ENCODE measurements around the gene AVEN.
"Not testable (repeated sequence)": the region's sequence is repeated elsewhere in the genome, so short reads cannot be mapped to it uniquely, and the experiment has no call there.

Gene AVEN

GRCh38 chr15:34059476-34059875 is 20.5 kb upstream of the AVEN start:
- no peaks in the 10 kb centered on the region for H3K36me3 ChIP-seq
- no peaks in the 10 kb centered on the region; the same call in 1 of the 2 replicates for H3K9me3 ChIP-seq
- H3K4me3 ChIP-seq (ENCODE audit: low read depth, low read length) = no peak overlapping the region
- no peaks in the 10 kb centered on the region for H3K4me1 ChIP-seq
- DNase-seq = no peak
- TF ChIP-seq, protein P1, sequence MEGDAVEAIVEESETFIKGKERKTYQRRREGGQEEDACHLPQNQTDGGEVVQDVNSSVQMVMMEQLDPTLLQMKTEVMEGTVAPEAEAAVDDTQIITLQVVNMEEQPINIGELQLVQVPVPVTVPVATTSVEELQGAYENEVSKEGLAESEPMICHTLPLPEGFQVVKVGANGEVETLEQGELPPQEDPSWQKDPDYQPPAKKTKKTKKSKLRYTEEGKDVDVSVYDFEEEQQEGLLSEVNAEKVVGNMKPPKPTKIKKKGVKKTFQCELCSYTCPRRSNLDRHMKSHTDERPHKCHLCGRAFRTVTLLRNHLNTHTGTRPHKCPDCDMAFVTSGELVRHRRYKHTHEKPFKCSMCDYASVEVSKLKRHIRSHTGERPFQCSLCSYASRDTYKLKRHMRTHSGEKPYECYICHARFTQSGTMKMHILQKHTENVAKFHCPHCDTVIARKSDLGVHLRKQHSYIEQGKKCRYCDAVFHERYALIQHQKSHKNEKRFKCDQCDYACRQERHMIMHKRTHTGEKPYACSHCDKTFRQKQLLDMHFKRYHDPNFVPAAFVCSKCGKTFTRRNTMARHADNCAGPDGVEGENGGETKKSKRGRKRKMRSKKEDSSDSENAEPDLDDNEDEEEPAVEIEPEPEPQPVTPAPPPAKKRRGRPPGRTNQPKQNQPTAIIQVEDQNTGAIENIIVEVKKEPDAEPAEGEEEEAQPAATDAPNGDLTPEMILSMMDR (IDR thresholded peaks at IDR 0.05; ENCODE audit: low read depth, low read length) = no peak
- no peaks in the 10 kb centered on the region for H3K27me3 ChIP-seq

- Histone ChIP-seq H3K4me1 (no peaks in the 10 kb centered on the region), H3K4me3 (ENCODE audit: low read depth, low read length) (no peak overlapping the region), H3K36me3 (no peaks in the 10 kb centered on the region), H3K9me3 (no peaks in the 10 kb centered on the region; the same call in 1 of the 2 replicates), H3K27me3 (no peaks in the 10 kb centered on the region)
- no peak for DNase-seq
- TF ChIP-seq, protein P1 (IDR thresholded peaks at IDR 0.05; ENCODE audit: low read depth, low read length) = no peak
Measured at GRCh38 chr15:34056911-34057310, 17.9 kb upstream of the AVEN start.

GRCh38 chr15:34055868-34056595 is 17.0 kb upstream of the AVEN start:
- H3K36me3 ChIP-seq = no peaks in the 10 kb centered on the region
- H3K9me3 ChIP-seq = no peaks in the 10 kb centered on the region; the same call in 1 of the 2 replicates
- TF ChIP-seq, protein P1 (IDR thresholded peaks at IDR 0.05; ENCODE audit: low read depth, low read length) = no peak
- H3K27me3 ChIP-seq = no peaks in the 10 kb centered on the region
- DNase-seq = no peak
- no peaks in the 10 kb centered on the region for H3K4me1 ChIP-seq
- H3K4me3 ChIP-seq (ENCODE audit: low read depth, low read length) = no peak overlapping the region

DNA sequence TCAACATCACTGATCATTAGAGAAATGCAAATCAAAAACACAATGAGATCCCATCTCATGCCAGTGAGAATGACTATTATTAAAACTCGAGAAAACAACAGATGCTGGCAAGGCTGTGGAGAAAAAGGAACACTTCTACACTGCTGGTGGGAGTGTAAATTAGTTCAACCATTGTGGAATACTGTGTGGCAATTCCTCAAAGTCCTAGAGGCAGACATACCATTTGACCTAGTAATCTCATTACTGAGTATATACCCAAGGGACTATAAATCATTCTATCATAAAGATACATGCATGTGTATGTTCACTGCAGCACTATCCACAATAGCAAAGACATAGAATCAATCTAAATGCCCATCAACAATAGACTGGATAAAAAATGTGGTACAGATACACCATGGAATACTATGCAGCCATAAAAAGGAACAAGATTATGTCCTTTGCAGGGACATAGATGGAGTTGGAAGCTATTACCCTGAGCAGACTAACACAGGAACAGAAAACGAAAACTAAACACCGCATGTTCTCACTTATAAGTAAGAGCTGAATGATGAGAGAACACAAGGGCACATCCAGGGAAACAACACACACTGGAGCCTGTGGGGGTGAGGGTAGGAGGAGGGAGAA is 15.2 kb upstream of the AVEN start:
- TF ChIP-seq, protein P1 (IDR thresholded peaks at IDR 0.05; ENCODE audit: low read depth, low read length) = no peak
- no peaks in the 10 kb centered on the region for H3K4me1 ChIP-seq
- no peaks in the 10 kb centered on the region; the same call in 1 of the 2 replicates for H3K9me3 ChIP-seq
- DNase-seq = no peak
- no peak overlapping the region for H3K4me3 ChIP-seq (ENCODE audit: low read depth, low read length)
- no peaks in the 10 kb centered on the region for H3K36me3 ChIP-seq
- no peaks in the 10 kb centered on the region for H3K27me3 ChIP-seq

DNA sequence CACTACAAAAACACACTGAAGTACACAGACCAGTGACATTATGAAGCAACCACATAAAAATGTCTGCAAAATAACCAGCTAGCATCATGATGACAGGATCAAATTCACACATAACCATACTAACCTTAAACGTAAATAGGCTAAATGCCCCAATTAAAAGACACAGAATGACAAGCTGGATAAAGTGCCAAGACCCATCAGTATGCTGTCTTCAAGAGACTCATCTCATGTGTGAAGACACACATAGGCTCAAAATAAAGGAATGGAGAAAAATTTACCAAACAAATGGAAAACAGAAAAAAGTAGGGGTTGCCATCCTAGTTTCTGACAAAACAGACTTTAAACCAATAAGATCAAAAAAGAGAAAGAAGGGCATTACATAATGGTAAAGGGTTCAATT is 11.4 kb upstream of the AVEN start:
- H3K27me3 ChIP-seq; H3K9me3 ChIP-seq; H3K4me3 ChIP-seq (ENCODE audit: low read depth, low read length); H3K36me3 ChIP-seq; DNase-seq; H3K4me1 ChIP-seq: not testable (repeated sequence)

DNA sequence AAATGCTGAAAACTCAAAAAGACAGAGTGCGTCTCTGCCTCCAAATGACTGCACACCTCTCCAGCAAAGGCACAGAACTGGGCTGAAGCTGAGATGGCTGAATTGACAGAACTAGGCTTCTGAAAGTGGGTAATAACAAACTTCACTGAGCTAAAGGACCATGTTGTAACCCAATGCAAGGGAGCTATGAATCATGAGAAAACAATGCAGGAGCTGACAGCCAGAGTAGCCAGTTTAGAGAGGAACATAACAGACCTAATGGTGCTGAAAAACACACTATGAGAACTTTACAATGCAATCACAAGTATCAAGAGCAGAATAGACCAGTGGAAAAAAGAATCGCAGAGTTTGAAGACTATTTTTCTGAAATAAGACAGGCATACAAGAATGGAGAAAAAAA is 10.1 kb upstream of the AVEN start:
- H3K4me1 ChIP-seq = no peaks in the 10 kb centered on the region
- no peaks in the 10 kb centered on the region for H3K9me3 ChIP-seq
- no peak for DNase-seq
- no peak overlapping the region for H3K4me3 ChIP-seq (ENCODE audit: low read depth, low read length)
- no peaks in the 10 kb centered on the region for H3K36me3 ChIP-seq
- no peaks in the 10 kb centered on the region for H3K27me3 ChIP-seq
- TF ChIP-seq, protein P1 (IDR thresholded peaks at IDR 0.05; ENCODE audit: low read depth, low read length) = no peak
